IMR-90 (cell line): ENCODE measurements around the gene ILDR2. TPM values are rescaled to one million over a fixed set of nuclear protein-coding genes. Genes with fewer than 3 reads are reported as not detected.

Experiments
- ATAC-seq: fragments of 200-7000 bp; cut with Tn5 transposase; 2 replicates; pipeline ENCODE4 v1.9.1; 2020; ENCODE audit warnings: low read depth, mild to moderate bottlenecking, moderate library complexity
- BruUV-seq: library from RNA; stranded (reverse); fragments of 400-500 nt; replicated peaks from 2 replicates; lab custom pipeline; 2021; lab: Mats Ljungman, UMichigan
- CTCF ChIA-PET: fragments of 300-600 bp; formaldehyde crosslinking; extraction: SDS; loops from one replicate; lab custom pipeline; 2021; ENCODE audit warnings: antibody characterized with exemption; lab: Yijun Ruan, JAX
- POLR2A ChIA-PET: fragments of 300-600 bp; sonication (Branson Sonifier 250); formaldehyde crosslinking; loops from one replicate; lab custom pipeline; 2022; ENCODE audit warnings: antibody characterized with exemption; ENCODE audit not compliant: unreplicated experiment; lab: Charles Lee
- DNase-seq: peaks from one replicate; pipeline ENCODE4 v3.0.0; 2013
- H2AFZ ChIP-seq: replicated peaks from 2 replicates; pipeline ENCODE3; 2013; ENCODE audit warnings: low read length, mild to moderate bottlenecking; ENCODE audit not compliant: poor library complexity
- H2AK5ac ChIP-seq: 2 replicates; pipeline ENCODE4 v1.6.1; 2013; ENCODE audit warnings: low read depth, low read length, inconsistent platforms
- H2AK9ac ChIP-seq: replicated peaks from 2 replicates; pipeline ENCODE3; 2013; ENCODE audit warnings: mild to moderate bottlenecking, low read depth, low read length, moderate library complexity; ENCODE audit not compliant: poor library complexity
- H2BK120ac ChIP-seq: 2 replicates; pipeline ENCODE4 v1.6.1; 2013; ENCODE audit warnings: low read depth, low read length, inconsistent platforms
- H2BK15ac ChIP-seq: 3 replicates; pipeline ENCODE4 v1.6.1; 2013; ENCODE audit warnings: low read depth, low read length, inconsistent platforms
- H2BK20ac ChIP-seq: 2 replicates; pipeline ENCODE4 v1.6.1; 2013; ENCODE audit warnings: low read depth, mild to moderate bottlenecking, inconsistent platforms, low read length, moderate library complexity
- H2BK5ac ChIP-seq: 2 replicates; pipeline ENCODE4 v1.6.1; 2013; ENCODE audit warnings: mild to moderate bottlenecking, low read depth, low read length, inconsistent platforms; ENCODE audit not compliant: poor library complexity, severe bottlenecking
- H3K14ac ChIP-seq: replicated peaks from 2 replicates; pipeline ENCODE4 v1.6.1; 2013; ENCODE audit warnings: low read depth, low read length, inconsistent platforms
- H3K18ac ChIP-seq: 2 replicates; pipeline ENCODE4 v1.6.1; 2013; ENCODE audit warnings: low read depth, low read length, control low read depth
- H3K23ac ChIP-seq: 2 replicates; pipeline ENCODE4 v1.6.1; 2013; ENCODE audit warnings: low read depth, low read length, inconsistent platforms
- H3K27ac ChIP-seq: 2 replicates; pipeline ENCODE4 v1.5.1; 2013; ENCODE audit warnings: mild to moderate bottlenecking, control low read depth, low read length; ENCODE audit not compliant: insufficient read depth
- H3K27me3 ChIP-seq: 2 replicates; pipeline ENCODE4 v1.6.1; 2013; ENCODE audit warnings: low read length; ENCODE audit not compliant: control insufficient read depth, insufficient read depth
- H3K36me3 ChIP-seq: 2 replicates; pipeline ENCODE4 v1.6.1; 2013; ENCODE audit warnings: low read length, mixed read lengths; ENCODE audit not compliant: control insufficient read depth, insufficient read depth
- H3K4ac ChIP-seq: 2 replicates; pipeline ENCODE4 v1.6.1; 2013; ENCODE audit warnings: low read depth, low read length, inconsistent platforms
- H3K4me1 ChIP-seq: 2 replicates; pipeline ENCODE4 v1.6.1; 2013; ENCODE audit warnings: low read length, mixed read lengths; ENCODE audit not compliant: control insufficient read depth, insufficient read depth
- H3K4me2 ChIP-seq: 2 replicates; pipeline ENCODE4 v1.6.1; 2013; ENCODE audit warnings: low read depth, mild to moderate bottlenecking, control low read depth, low read length, moderate library complexity
- H3K4me3 ChIP-seq: 2 replicates; pipeline ENCODE4 v1.5.1; 2013; ENCODE audit warnings: low read depth, mild to moderate bottlenecking, control low read depth, low read length, moderate library complexity; ENCODE audit not compliant: insufficient read depth
- H3K56ac ChIP-seq: 2 replicates; pipeline ENCODE4 v1.6.1; 2013; ENCODE audit warnings: low read length, inconsistent platforms; ENCODE audit not compliant: insufficient read depth; ENCODE audit errors: extremely low read depth
- H3K79me1 ChIP-seq, 2 experiments: 2 replicates each; pipeline ENCODE4 v1.6.1; 2013; ENCODE audit warnings: low read length in 2 of 2, inconsistent platforms in 1 of 2, low read depth in 1 of 2
- H3K9ac ChIP-seq: 2 replicates; pipeline ENCODE4 v1.6.1; 2013; ENCODE audit warnings: low read depth, low read length, control low read depth
- H3K9me1 ChIP-seq: 2 replicates; pipeline ENCODE4 v1.6.1; 2013; ENCODE audit warnings: low read length, inconsistent platforms; ENCODE audit not compliant: insufficient read depth
- H3K9me3 ChIP-seq: 2 replicates; pipeline ENCODE4 v1.6.1; 2013; ENCODE audit warnings: low read length; ENCODE audit not compliant: control insufficient read depth, insufficient read depth
- H4K20me1 ChIP-seq: 2 replicates; pipeline ENCODE4 v1.6.1; 2013; ENCODE audit warnings: low read length, inconsistent platforms; ENCODE audit not compliant: insufficient read depth
- H4K5ac ChIP-seq: 2 replicates; pipeline ENCODE4 v1.6.1; 2013; ENCODE audit warnings: mild to moderate bottlenecking, low read depth, low read length, control low read depth
- H4K8ac ChIP-seq, 2 experiments: 2 replicates each; pipeline ENCODE4 v1.6.1; 2013; ENCODE audit warnings: low read depth in 2 of 2, low read length in 2 of 2, control low read depth in 1 of 2, inconsistent platforms in 1 of 2
- H4K91ac ChIP-seq: 2 replicates; pipeline ENCODE4 v1.6.1; 2013; ENCODE audit warnings: low read depth, low read length, inconsistent platforms; ENCODE audit not compliant: insufficient read depth
- BHLHE40 ChIP-seq: fragments of 150-350 bp; IDR thresholded peaks from 2 replicates; pipeline ENCODE4 v1.6.1; 2016; ENCODE audit warnings: mild to moderate bottlenecking, low read depth, low read length
- CEBPB ChIP-seq: IDR thresholded peaks from 2 replicates; pipeline ENCODE4 v1.6.1; 2012; ENCODE audit warnings: low read depth, low read length, improper control_type of control experiment
- CHD1 ChIP-seq: IDR thresholded peaks from 2 replicates; pipeline ENCODE4 v1.6.1; 2012; ENCODE audit warnings: low read depth, low read length, improper control_type of control experiment
- CTCF ChIP-seq: conservative IDR thresholded peaks from 2 replicates; pipeline ENCODE4 v1.5.1; 2012; ENCODE audit warnings: mild to moderate bottlenecking, low read depth, low read length, improper control_type of control experiment
- MAFK ChIP-seq: IDR thresholded peaks from 2 replicates; pipeline ENCODE4 v1.6.1; 2012; ENCODE audit warnings: low read depth, low read length, improper control_type of control experiment
- MAZ ChIP-seq: IDR thresholded peaks from 2 replicates; pipeline ENCODE4 v1.6.1; 2012; ENCODE audit warnings: low read depth, mild to moderate bottlenecking, low read length, improper control_type of control experiment, moderate library complexity, borderline replicate concordance
- NFE2L2 ChIP-seq: fragments of 150-350 bp; IDR thresholded peaks from 2 replicates; pipeline ENCODE4 v1.6.1; 2016; ENCODE audit warnings: low read depth, mild to moderate bottlenecking, low read length
- POLR2A ChIP-seq: IDR thresholded peaks from 2 replicates; pipeline ENCODE4 v1.6.1; 2012; ENCODE audit warnings: mild to moderate bottlenecking, low read depth, low read length
- RFX5 ChIP-seq: IDR thresholded peaks from 2 replicates; pipeline ENCODE4 v1.8.0; 2012; ENCODE audit warnings: low read depth, mild to moderate bottlenecking, low read length, moderate library complexity
- SMC3 ChIP-seq: fragments of 150-350 bp; IDR thresholded peaks from 2 replicates; pipeline ENCODE4 v1.6.1; 2016; ENCODE audit warnings: low read depth, mild to moderate bottlenecking, antibody characterized with exemption, low read length, moderate library complexity
- whole genome bisulfite sequencing, 2 experiments: methylation state at CpG; one replicate each; pipeline versions ENCODE4 v1.1.5 to v1.1.7; 2013; ENCODE audit warnings: missing lambda C conversion rate in 2 of 2; ENCODE audit not compliant: insufficient read length in 1 of 2; ENCODE audit errors: extremely low coverage in 2 of 2; 5-methylcytosine and 5-hydroxymethylcytosine counted together
- dilution Hi-C: fragments of 300-500 bp; cut with HindIII; formaldehyde crosslinking; loops from one replicate; pipeline ENCODE4 v1.14.3; 2018; ENCODE audit warnings: low sequenced_read_pairs; ENCODE audit not compliant: unreplicated experiment
- in situ Hi-C: fragments of 300-500 bp; cut with MboI; formaldehyde crosslinking; loops from 3 replicates; pipeline ENCODE4 v1.14.3; 2019; ENCODE audit warnings: low sequenced_read_pairs, inconsistent platforms, mixed read lengths
- intact Hi-C: fragments of 100-400 bp; cut with micrococcal nuclease; formaldehyde crosslinking; loops from 2 replicates; pipeline ENCODE4 v1.10.0; 2022
- polyA plus RNA-seq, 3 experiments: library from polyadenylated mRNA; depleted of rRNA; stranded (reverse); fragments of >200 nt; gene quantifications; 2 replicates each; pipeline ENCODE4 v1.2.3, GENCODE V29; 2012; ENCODE audit warnings: low replicate concordance in 1 of 3
- total RNA-seq: library from RNA; depleted of rRNA; stranded (reverse); fragments of >200 nt; gene quantifications from 2 replicates; pipeline ENCODE4 v1.2.3, GENCODE V29; 2012
- TF ChIP-seq, protein P1 (sequence below): fragments of 150-350 bp; IDR thresholded peaks from 2 replicates; pipeline ENCODE4 v1.6.1; 2016; ENCODE audit warnings: low read depth, mild to moderate bottlenecking, low read length, moderate library complexity, borderline replicate concordance
- TF ChIP-seq, protein P2 (sequence below): fragments of 150-350 bp; IDR thresholded peaks from 2 replicates; pipeline ENCODE4 v1.6.1; 2017; ENCODE audit warnings: mild to moderate bottlenecking, antibody characterized with exemption, low read length, low read depth

Gene ILDR2
- total and polyA plus RNA-seq, 2 of the 4 experiments (the other 2 are of a cell fraction) = under 0.01 TPM; not detected in 1

- H3K4me2 ChIP-seq = no peak overlapping the region
- POLR2A ChIA-PET = no interaction called here
- H4K91ac ChIP-seq = no peak overlapping the region
These were observed 50.4 kb downstream of the ILDR2 start for GRCh38 chr1:166924823-166925541.

More at GRCh38 chr1:166924823-166925541, 50.4 kb downstream of the ILDR2 start:
- Histone ChIP-seq H3K14ac (no peak overlapping the region), H3K23ac (no peak overlapping the region), H3K36me3 (no peaks in the 10 kb centered on the region), H4K20me1 (no peaks in the 10 kb centered on the region), H4K8ac (no peak overlapping the region), H3K4me1 (no peaks in the 10 kb centered on the region), H2BK15ac (no peak overlapping the region), H2AK5ac (no peak overlapping the region), H3K9ac (no peak overlapping the region), H3K18ac (no peak overlapping the region), H2BK120ac (no peak overlapping the region), H3K27ac (no peak overlapping the region), H3K79me1 (no peaks in the 10 kb centered on the region), H2AK9ac (no peak overlapping the region), H3K4me3 (no peak overlapping the region), H3K9me3 (no peaks in the 10 kb centered on the region), H3K4ac (no peak overlapping the region), H3K9me1 (no peaks in the 10 kb centered on the region), H4K5ac (no peak overlapping the region), H3K56ac (no peak overlapping the region), H2AFZ (no peak overlapping the region), H3K27me3 (peaks cover 32% of the 10 kb centered on the region), H2BK20ac (no peak overlapping the region), H2BK5ac (no peak overlapping the region)
- no peak for DNase-seq
- no TSS peak for BruUV-seq
- whole genome bisulfite sequencing, 2 experiments = no CpG with 5 or more reads among the region's 3 CpGs
- CTCF ChIA-PET = no interaction called here
- intact Hi-C loops (no loop called here), dilution Hi-C loops (no loop called here), in situ Hi-C loops (no loop called here)
- TF ChIP-seq, protein P1, sequence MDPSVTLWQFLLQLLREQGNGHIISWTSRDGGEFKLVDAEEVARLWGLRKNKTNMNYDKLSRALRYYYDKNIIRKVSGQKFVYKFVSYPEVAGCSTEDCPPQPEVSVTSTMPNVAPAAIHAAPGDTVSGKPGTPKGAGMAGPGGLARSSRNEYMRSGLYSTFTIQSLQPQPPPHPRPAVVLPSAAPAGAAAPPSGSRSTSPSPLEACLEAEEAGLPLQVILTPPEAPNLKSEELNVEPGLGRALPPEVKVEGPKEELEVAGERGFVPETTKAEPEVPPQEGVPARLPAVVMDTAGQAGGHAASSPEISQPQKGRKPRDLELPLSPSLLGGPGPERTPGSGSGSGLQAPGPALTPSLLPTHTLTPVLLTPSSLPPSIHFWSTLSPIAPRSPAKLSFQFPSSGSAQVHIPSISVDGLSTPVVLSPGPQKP = no peak
- TF ChIP-seq RFX5 (no peak), CEBPB (no peak), POLR2A (no peak), SMC3 (no peak), CHD1 (no peak), MAFK (no peak), BHLHE40 (no peak), NFE2L2 (no peak), CTCF (no peak), MAZ (no peak)
- TF ChIP-seq, protein P2, sequence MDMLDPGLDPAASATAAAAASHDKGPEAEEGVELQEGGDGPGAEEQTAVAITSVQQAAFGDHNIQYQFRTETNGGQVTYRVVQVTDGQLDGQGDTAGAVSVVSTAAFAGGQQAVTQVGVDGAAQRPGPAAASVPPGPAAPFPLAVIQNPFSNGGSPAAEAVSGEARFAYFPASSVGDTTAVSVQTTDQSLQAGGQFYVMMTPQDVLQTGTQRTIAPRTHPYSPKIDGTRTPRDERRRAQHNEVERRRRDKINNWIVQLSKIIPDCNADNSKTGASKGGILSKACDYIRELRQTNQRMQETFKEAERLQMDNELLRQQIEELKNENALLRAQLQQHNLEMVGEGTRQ = no peak
- no peak for ATAC-seq
